MCF 10A (cell line): ENCODE results near the gene PALS1. TPM values are rescaled to one million over a fixed set of nuclear protein-coding genes. Genes with fewer than 3 reads are reported as not detected.

Source experiments
- BruUV-seq: library from RNA; stranded (reverse); fragments of 400-500 nt; replicated peaks from 2 replicates; lab custom pipeline; 2021; lab: Mats Ljungman, UMichigan
- CTCF ChIA-PET: fragments of 300-600 bp; sonication (Branson Sonifier 250); formaldehyde crosslinking; extraction: SDS; loops from one replicate; lab custom pipeline; 2021; ENCODE audit warnings: antibody characterized with exemption, inconsistent platforms; lab: Yijun Ruan, JAX
- POLR2A ChIA-PET: fragments of 300-600, 350-650 bp; sonication (Branson Sonifier 250); formaldehyde crosslinking; extraction: SDS; loops from one replicate; lab custom pipeline; 2020; ENCODE audit warnings: antibody characterized with exemption, inconsistent platforms; lab: Yijun Ruan, JAX
- DNase-seq: peaks from one replicate; pipeline ENCODE4 v3.0.0-alpha.2; 2018; ENCODE audit not compliant: unreplicated experiment
- H3K27ac Mint-ChIP-seq: one replicate; pipeline ENCODE4 v1.8.0; 2022; ENCODE audit warnings: mild to moderate bottlenecking, low read depth, mixed read lengths; ENCODE audit not compliant: unreplicated experiment
- H3K27me3 Mint-ChIP-seq: one replicate; pipeline ENCODE4 v1.8.0; 2022; ENCODE audit warnings: mixed read lengths; ENCODE audit not compliant: insufficient read depth, unreplicated experiment
- H3K36me3 Mint-ChIP-seq: one replicate; pipeline ENCODE4 v1.8.0; 2022; ENCODE audit warnings: mild to moderate bottlenecking, moderate library complexity, mixed read lengths; ENCODE audit not compliant: insufficient read depth, unreplicated experiment
- H3K4me1 Mint-ChIP-seq: one replicate; pipeline ENCODE4 v1.8.0; 2022; ENCODE audit warnings: mixed read lengths; ENCODE audit not compliant: insufficient read depth, unreplicated experiment
- H3K4me3 Mint-ChIP-seq: one replicate; pipeline ENCODE4 v1.8.0; 2022; ENCODE audit warnings: mild to moderate bottlenecking, moderate library complexity, mixed read lengths; ENCODE audit not compliant: unreplicated experiment
- H3K9me3 Mint-ChIP-seq: one replicate; pipeline ENCODE4 v1.8.0; 2022; ENCODE audit warnings: mixed read lengths; ENCODE audit not compliant: unreplicated experiment
- CTCF ChIP-seq: fragments of 200-600 bp; IDR thresholded peaks from one replicate; pipeline ENCODE4 v1.8.0; 2022; ENCODE audit warnings: antibody characterized with exemption, mild to moderate bottlenecking; ENCODE audit not compliant: unreplicated experiment
- intact Hi-C: fragments of 100-400 bp; cut with micrococcal nuclease; formaldehyde crosslinking; loops from 2 replicates; pipeline ENCODE4 v1.14.1; 2022
- total RNA-seq: library from RNA; stranded (reverse); gene quantifications from 2 replicates; pipeline ENCODE4 v1.2.3, GENCODE V29; 2022

PALS1 gene
- total RNA-seq, 1 experiment from 2014 or later: 21.4 TPM

- CTCF ChIA-PET: interaction anchor here (0.6 to 1.2 kb wide), 3 partner anchors 9 to 25 kb away, joined by 3 to 5 read pairs (median 4); no protein-coding TSS in a partner anchor
Measured at GRCh38 chr14:67260965-67261364, 19.7 kb downstream of the PALS1 start.

GRCh38 chr14:67263499-67264149 lies 22.4 kb downstream of the PALS1 start:
- H3K27me3 Mint-ChIP-seq: no peaks in the 10 kb centered on the region
- ChIA-PET CTCF (interaction anchor here (1.5 kb wide), 1 partner anchor 21 kb away, joined by 4 read pairs; no protein-coding TSS in a partner anchor), POLR2A (no interaction called here)
- H3K9me3 Mint-ChIP-seq: no peaks in the 10 kb centered on the region
- peak; percentile 35 for DNase-seq
- H3K27ac Mint-ChIP-seq: peak overlapping the region; percentile 7
- BruUV-seq: no TSS peak
- intact Hi-C loops: no loop called here
- peaks cover 34% of the 10 kb centered on the region for H3K4me1 Mint-ChIP-seq
- no peak for TF ChIP-seq CTCF
- H3K4me3 Mint-ChIP-seq: no peak overlapping the region
- peaks cover 7% of the 10 kb centered on the region for H3K36me3 Mint-ChIP-seq

More at GRCh38 chr14:67260965-67261364, 19.7 kb downstream of the PALS1 start:
- Mint-ChIP-seq H3K4me1 (peaks cover 29% of the 10 kb centered on the region), H3K27me3 (no peaks in the 10 kb centered on the region), H3K9me3 (no peaks in the 10 kb centered on the region), H3K4me3 (no peak overlapping the region), H3K27ac (no peak overlapping the region), H3K36me3 (peaks cover 7% of the 10 kb centered on the region)
- no peak for DNase-seq
- no TSS peak for BruUV-seq
- intact Hi-C loops: no loop called here
- no peak for TF ChIP-seq CTCF
- POLR2A ChIA-PET: interaction anchor here (0.6 to 1.0 kb wide), 3 partner anchors 9 to 18 kb away, joined by 3 read pairs; no protein-coding TSS in a partner anchor

DNA sequence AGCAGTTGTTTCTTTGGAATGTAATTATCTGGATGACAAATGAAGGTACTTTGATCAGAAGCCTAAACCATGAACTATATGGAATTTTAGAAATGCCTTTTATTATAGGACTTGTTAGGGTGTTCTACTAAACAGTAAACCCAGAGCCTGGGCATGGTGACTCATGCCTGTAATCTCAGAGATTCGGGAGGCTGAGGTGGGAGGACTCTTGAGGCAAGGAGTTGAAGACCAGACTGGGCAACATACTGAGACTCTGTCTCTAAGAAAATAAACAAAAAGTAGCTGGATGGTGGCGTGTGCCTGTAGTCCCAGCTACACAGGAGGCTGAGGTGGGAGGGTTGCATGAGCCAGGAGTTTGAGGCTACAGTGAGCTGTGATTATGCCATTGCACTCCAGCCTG lies 23.9 kb downstream of the PALS1 start:
- intact Hi-C loops: no loop called here
- ChIA-PET POLR2A (interaction anchor here (0.9 kb wide), 1 partner anchor 12 kb away, joined by 4 read pairs; no protein-coding TSS in a partner anchor), CTCF (interaction anchor here (0.5 to 0.7 kb wide), 3 partner anchors 14 to 351 kb away, joined by 3 to 4 read pairs (median 3); no protein-coding TSS in a partner anchor)
- H3K36me3 Mint-ChIP-seq: peaks cover 5% of the 10 kb centered on the region
- H3K4me3 Mint-ChIP-seq: no peak overlapping the region
- peaks cover 41% of the 10 kb centered on the region for H3K4me1 Mint-ChIP-seq
- BruUV-seq: no TSS peak
- H3K27ac Mint-ChIP-seq: no peak overlapping the region
- no peaks in the 10 kb centered on the region for H3K9me3 Mint-ChIP-seq
- TF ChIP-seq CTCF: no peak
- DNase-seq: no peak
- H3K27me3 Mint-ChIP-seq: no peaks in the 10 kb centered on the region

- intact Hi-C loops: no loop called here
- Mint-ChIP-seq H3K27ac (no peak overlapping the region), H3K4me1 (peaks cover 29% of the 10 kb centered on the region), H3K4me3 (no peak overlapping the region), H3K9me3 (no peaks in the 10 kb centered on the region), H3K36me3 (peaks cover 3% of the 10 kb centered on the region), H3K27me3 (no peaks in the 10 kb centered on the region)
- no peak for DNase-seq
- no peak for TF ChIP-seq CTCF
- BruUV-seq: no TSS peak
- CTCF ChIA-PET: no interaction called here
- POLR2A ChIA-PET: interaction anchor here (0.6 to 1.2 kb wide), 2 partner anchors 18 to 40 kb away, joined by 3 to 4 read pairs; no protein-coding TSS in a partner anchor
Measured at GRCh38 chr14:67267576-67268328, 26.5 kb downstream of the PALS1 start.
